HUES48 (cell line): ENCODE data around the gene BHLHE40.

Experiments
- H3K27ac ChIP-seq: one replicate; pipeline ENCODE4 v1.7.0; 2013; ENCODE audit warnings: low read depth, low read length, inconsistent platforms
- H3K27me3 ChIP-seq: 2 replicates; pipeline ENCODE4 v1.6.1; 2013; ENCODE audit warnings: mild to moderate bottlenecking, low read length; ENCODE audit not compliant: control insufficient read depth, insufficient read depth
- H3K36me3 ChIP-seq: 2 replicates; pipeline ENCODE4 v1.6.1; 2013; ENCODE audit warnings: low read length; ENCODE audit not compliant: control insufficient read depth, insufficient read depth
- H3K4me1 ChIP-seq: 2 replicates; pipeline ENCODE4 v1.6.1; 2013; ENCODE audit warnings: mild to moderate bottlenecking, low read length; ENCODE audit not compliant: control insufficient read depth, insufficient read depth
- H3K4me3 ChIP-seq: 2 replicates; pipeline ENCODE4 v1.5.1; 2013; ENCODE audit warnings: mild to moderate bottlenecking, low read depth, low read length
- H3K9ac ChIP-seq: 2 replicates; pipeline ENCODE4 v1.6.1; 2013; ENCODE audit warnings: mild to moderate bottlenecking, low read depth, low read length, moderate library complexity
- H3K9me3 ChIP-seq: 2 replicates; pipeline ENCODE4 v1.6.1; 2013; ENCODE audit warnings: low read length; ENCODE audit not compliant: control insufficient read depth, insufficient read depth

The BHLHE40 gene

DNA sequence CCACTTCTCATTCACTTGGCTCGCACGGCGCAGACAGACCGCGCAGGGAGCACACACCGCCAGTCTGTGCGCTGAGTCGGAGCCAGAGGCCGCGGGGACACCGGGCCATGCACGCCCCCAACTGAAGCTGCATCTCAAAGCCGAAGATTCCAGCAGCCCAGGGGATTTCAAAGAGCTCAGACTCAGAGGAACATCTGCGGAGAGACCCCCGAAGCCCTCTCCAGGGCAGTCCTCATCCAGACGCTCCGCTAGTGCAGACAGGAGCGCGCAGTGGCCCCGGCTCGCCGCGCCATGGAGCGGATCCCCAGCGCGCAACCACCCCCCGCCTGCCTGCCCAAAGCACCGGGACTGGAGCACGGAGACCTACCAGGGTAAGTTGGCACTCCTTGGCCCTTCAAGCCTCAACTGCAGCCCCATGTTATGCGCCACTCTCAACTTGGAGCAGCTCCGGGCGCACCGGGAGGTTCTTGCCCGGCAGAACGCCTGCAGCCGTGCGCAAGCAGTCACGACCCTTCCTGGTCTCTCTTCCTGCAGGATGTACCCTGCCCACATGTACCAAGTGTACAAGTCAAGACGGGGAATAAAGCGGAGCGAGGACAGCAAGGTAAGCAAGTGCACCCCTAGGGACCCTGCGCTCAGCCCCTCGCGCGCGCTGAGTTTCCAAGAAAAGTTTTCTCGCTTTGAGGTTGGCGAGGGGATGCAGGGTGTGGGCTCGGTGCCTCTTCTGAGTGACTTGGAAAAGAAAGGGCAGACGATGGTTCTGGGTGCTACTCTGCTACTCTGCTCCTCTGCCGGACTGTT, at the start of gene BHLHE40:
BHLHE40 (plus strand) TSS at position 10 of the 801 bp plus-strand sequence; CDS start at position 292, 282 bp downstream.
- Histone ChIP-seq H3K4me1 (peaks cover 17% of the 10 kb centered on the region), H3K27ac (peak within 1 kb of the TSS; percentile 88), H3K9me3 (no peaks in the 10 kb centered on the region)

DNA sequence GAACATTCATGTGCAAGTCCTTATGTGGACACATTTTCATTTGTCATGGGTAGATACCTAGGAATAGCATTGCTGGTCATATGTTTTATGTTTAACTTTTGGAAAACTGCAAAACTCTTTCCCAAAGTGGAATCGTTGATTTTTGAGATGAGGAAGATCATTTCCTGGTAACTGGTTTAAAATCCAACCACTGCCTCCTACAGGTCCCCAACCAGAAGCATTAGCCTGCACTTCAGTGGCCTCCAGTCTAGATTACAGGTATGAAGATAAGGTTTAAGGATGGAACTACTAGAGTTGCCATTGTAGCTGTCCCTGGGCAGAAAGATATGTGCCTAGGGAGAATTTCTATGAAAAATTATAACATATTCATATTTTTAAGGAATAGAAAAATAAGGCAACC, 48.7 kb upstream of the BHLHE40 start:
- H3K4me3 ChIP-seq, result no peak overlapping the region
- H3K27me3 ChIP-seq, result no peaks in the 10 kb centered on the region
- H3K9me3 ChIP-seq, result no peaks in the 10 kb centered on the region
- no peaks in the 10 kb centered on the region for H3K36me3 ChIP-seq
- H3K9ac ChIP-seq, result no peak overlapping the region
- H3K4me1 ChIP-seq, result no peaks in the 10 kb centered on the region
- no peak overlapping the region for H3K27ac ChIP-seq

More for the DNA sequence above, at the start of gene BHLHE40:
- H3K36me3 ChIP-seq, result peaks cover 3% of the 10 kb centered on the region
- peak within 1 kb of the TSS; percentile 51; the same call in 1 of the 2 replicates for H3K9ac ChIP-seq
- peaks cover 56% of the 10 kb centered on the region for H3K27me3 ChIP-seq
- peak within 1 kb of the TSS; percentile 69 for H3K4me3 ChIP-seq

DNA sequence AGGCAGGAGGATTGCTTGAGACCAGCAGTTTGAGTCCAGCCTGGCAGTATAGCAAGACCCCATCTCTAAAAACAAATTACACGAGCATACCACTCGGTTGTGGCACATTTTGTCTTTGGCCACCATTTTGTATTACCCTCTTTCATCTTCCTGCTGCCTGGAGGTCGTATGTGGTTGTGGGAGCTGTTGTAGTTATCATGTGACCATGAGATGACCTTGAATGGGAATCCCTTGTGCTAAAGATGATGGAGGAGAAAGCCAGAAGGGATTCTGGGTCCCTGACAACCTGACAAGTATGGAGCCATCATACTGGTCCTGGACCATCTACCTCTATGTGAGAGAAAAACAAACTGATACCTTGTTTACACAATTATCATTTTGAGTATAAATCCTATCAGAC, 45.2 kb upstream of the BHLHE40 start:
- Histone ChIP-seq H3K27ac (no peak overlapping the region), H3K27me3 (no peaks in the 10 kb centered on the region), H3K4me3 (no peak overlapping the region), H3K36me3 (no peaks in the 10 kb centered on the region), H3K9me3 (no peaks in the 10 kb centered on the region), H3K9ac (no peak overlapping the region), H3K4me1 (no peaks in the 10 kb centered on the region)

DNA sequence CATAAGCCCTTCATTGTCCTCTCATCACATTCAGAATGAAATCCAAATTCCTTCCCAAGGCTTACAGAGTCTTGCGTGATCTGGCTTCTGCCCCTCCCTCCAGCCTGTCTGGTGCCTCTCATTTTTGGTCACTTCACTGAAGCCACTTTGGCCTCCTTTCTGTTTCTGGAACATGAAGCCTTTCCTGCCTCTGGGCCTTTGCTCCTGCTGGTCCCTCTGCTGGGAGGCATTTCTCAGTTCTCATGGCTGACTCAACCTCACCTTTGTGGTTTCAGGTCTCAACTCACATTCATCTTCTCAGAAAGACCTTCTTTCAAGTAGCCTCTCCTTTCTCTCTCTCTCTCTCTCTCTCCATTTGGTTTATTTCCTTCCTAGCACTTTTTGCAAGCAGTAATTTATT, 43.9 kb upstream of the BHLHE40 start:
- H3K4me3 ChIP-seq, result no peak overlapping the region
- H3K4me1 ChIP-seq, result no peaks in the 10 kb centered on the region
- no peaks in the 10 kb centered on the region for H3K27me3 ChIP-seq
- H3K27ac ChIP-seq, result no peak overlapping the region
- H3K9me3 ChIP-seq, result no peaks in the 10 kb centered on the region
- no peaks in the 10 kb centered on the region for H3K36me3 ChIP-seq
- H3K9ac ChIP-seq, result no peak overlapping the region

DNA sequence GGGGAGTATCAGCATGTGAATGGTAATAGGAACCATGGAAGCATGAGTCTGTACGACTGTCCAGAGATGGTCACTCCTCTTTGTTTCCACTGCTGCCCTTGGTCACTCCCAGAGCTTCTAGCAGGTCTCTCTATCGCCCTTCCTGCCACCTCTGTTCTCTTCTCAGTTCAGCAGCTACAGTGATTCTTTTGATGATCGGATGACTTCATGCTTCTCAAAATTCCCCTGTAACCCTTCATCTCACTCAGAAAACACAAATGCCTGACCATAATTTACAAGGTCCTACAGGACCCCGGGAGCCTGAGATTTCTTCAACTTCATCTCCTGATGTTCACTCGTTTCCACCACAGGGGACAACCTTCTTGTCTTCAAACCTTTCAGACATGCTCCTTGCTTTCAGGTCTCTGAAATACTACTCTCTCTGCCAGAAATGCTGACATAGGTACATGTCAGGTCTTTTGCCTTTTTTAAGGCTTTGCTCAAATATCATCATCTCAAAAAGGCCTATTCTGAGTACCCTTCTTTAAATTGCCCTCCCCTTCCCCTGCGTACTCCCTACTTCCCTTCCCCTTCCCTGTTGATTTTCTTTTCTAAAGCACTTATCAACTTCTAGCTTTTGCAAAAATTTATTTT, 42.1 kb upstream of the BHLHE40 start:
- Histone ChIP-seq H3K36me3 (no peaks in the 10 kb centered on the region), H3K4me3 (no peak overlapping the region), H3K27ac (no peak overlapping the region), H3K27me3 (no peaks in the 10 kb centered on the region), H3K9ac (no peak overlapping the region), H3K9me3 (no peaks in the 10 kb centered on the region), H3K4me1 (no peaks in the 10 kb centered on the region)

DNA sequence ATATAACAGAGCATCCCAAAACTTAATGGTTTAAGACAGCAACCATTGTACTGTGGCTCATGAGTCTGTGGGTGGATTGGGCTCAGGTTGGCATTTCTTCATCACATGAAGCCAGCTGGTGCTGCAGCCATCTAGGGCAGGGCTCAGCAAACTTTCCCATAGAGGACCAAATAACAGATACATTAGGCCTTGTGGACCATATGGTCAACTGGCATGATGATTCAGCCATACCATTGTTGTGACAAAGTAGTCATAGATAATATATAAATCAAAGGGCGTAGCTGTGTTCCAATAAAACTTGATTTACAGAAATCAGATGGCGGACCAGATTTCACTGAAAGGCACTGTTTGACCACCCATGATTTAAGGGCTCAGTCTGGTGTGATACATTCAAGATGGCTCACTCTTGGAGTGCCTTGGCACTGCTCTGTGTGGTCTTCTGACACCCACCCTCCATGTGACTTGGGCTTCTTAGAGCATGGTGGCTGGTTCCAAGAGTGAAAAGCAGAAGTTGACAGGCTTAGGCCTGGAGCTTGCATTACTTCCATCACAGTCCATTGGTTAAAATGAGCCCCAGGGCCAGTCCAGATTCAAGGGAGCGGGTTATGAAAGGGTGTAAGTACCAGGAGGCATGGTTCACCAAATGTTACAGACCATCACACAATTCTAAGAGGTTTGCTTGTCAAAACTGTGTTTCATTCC, 40.8 kb upstream of the BHLHE40 start:
- Histone ChIP-seq H3K9ac (no peak overlapping the region), H3K36me3 (no peaks in the 10 kb centered on the region), H3K27ac (no peak overlapping the region), H3K4me1 (no peaks in the 10 kb centered on the region), H3K4me3 (no peak overlapping the region), H3K27me3 (no peaks in the 10 kb centered on the region), H3K9me3 (no peaks in the 10 kb centered on the region)

DNA sequence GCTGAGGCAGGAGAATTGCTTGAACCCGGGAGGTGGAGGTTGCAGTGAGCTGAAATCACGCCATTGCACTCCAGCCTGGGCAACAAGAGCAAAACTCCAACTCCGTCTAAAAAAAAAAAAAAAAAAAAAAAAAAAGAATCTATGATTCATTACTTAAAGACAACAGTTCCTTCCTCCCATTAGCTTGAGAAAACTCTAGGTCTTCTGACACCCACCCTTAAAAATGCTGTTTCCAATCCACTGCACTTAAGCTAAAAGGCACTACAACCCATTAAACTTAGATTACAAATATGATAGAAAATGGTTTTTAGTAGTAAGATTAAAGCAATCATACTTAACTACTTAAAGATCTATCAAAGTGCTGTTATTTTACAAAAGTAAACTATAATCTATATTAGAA, 40.0 kb upstream of the BHLHE40 start:
- no peaks in the 10 kb centered on the region for H3K4me1 ChIP-seq
- H3K27me3 ChIP-seq, result no peaks in the 10 kb centered on the region
- no peak overlapping the region for H3K27ac ChIP-seq

DNA sequence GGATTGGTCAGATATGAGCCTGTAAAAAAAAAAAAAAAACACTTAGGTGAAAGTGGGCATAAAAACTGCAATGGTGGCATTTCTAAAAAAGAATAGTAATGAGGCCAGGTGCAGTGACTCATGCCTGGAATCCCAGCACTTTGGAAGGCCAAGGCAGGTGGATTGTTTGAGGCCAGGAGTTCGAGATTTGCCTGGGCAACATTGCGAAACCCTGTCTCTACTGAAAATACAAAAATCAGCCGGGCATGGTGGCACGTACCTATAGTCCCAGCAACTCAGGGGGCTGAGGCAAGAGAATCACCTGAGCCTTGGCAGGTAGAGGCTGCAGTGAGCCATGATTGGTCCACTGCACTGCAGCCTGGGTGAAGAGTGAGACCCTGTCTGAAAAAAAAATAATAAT, 38.3 kb upstream of the BHLHE40 start:
- H3K4me1 ChIP-seq, result no peaks in the 10 kb centered on the region

More for the DNA sequence above, 40.0 kb upstream of the BHLHE40 start:
- Histone ChIP-seq H3K9ac (no peak overlapping the region), H3K36me3 (no peaks in the 10 kb centered on the region), H3K9me3 (no peaks in the 10 kb centered on the region), H3K4me3 (no peak overlapping the region)

DNA sequence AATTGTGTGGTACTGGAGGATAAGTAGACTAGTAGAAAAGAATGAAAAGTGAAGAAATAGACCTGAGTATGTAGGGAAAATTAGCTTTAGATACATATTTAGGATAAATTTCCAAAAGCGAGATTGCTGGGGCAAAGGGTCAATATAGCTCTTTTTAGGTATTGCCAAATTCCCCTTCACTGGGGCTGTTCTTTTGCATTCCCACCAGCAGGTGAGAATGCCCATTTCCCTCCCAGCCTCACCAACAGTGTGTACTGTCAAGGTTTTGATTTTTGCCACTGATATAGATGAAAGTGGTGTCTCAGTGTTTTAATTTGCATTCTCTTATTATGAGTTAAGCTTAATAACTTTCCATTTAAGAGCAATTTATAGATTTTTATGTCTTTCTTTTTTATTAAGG, 35.7 kb upstream of the BHLHE40 start:
- Histone ChIP-seq H3K9ac (no peak overlapping the region), H3K27me3 (no peaks in the 10 kb centered on the region), H3K9me3 (no peaks in the 10 kb centered on the region), H3K4me3 (no peak overlapping the region), H3K36me3 (no peaks in the 10 kb centered on the region), H3K4me1 (no peaks in the 10 kb centered on the region), H3K27ac (no peak overlapping the region)

More for the DNA sequence above, 38.3 kb upstream of the BHLHE40 start:
- Histone ChIP-seq H3K27ac (no peak overlapping the region), H3K9ac (no peak overlapping the region), H3K27me3 (no peaks in the 10 kb centered on the region), H3K9me3 (no peaks in the 10 kb centered on the region), H3K4me3 (no peak overlapping the region), H3K36me3 (no peaks in the 10 kb centered on the region)

DNA sequence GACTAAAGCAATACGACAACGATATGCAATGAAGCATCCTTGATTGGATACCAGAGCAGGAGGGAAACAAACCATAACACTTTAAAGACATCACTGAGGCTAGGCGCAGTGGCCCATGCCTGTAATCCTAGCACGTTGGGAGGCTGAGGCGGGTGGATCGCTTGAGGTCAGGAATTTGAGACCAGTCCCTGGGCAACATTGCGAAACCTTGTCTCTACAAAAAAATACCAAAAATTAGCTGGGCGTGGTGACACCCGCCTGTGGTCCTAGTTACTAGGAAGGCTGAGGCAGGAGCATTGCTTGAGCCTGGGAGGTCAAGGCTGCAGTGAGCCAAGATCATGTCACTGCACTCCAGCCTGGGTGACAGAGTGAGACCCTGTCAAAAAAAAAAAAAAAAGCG, 33.9 kb upstream of the BHLHE40 start:
- H3K4me1 ChIP-seq, result no peaks in the 10 kb centered on the region
- no peaks in the 10 kb centered on the region for H3K36me3 ChIP-seq
- no peaks in the 10 kb centered on the region for H3K27me3 ChIP-seq
- no peak overlapping the region for H3K9ac ChIP-seq
- no peak overlapping the region for H3K4me3 ChIP-seq
- no peaks in the 10 kb centered on the region for H3K9me3 ChIP-seq
- H3K27ac ChIP-seq, result no peak overlapping the region

DNA sequence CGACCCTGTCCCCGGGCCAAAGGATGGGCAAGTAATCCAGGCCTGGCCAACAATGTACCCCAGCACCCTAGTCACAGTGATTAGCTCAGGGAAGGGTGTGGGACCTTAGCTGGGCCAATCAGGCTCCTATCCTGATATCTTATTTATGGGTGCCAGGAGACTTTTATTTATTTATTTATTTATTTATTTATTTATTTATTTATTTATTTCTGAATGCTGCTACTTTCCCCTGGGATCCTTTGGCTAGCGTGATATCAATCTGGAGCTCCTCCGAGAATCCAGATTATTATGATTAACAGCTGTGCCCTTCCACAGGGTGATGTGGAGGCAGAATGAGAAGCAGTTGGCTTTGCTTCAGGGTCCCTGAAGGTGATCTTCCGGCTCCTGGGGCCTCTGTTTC, 32.2 kb upstream of the BHLHE40 start:
- no peaks in the 10 kb centered on the region for H3K27me3 ChIP-seq
- H3K9ac ChIP-seq, result no peak overlapping the region
- H3K36me3 ChIP-seq, result no peaks in the 10 kb centered on the region
- no peak overlapping the region for H3K27ac ChIP-seq
- no peak overlapping the region for H3K4me3 ChIP-seq
- no peaks in the 10 kb centered on the region for H3K9me3 ChIP-seq
- no peaks in the 10 kb centered on the region for H3K4me1 ChIP-seq
